Lower leg skin (tissue), 3 donors: Measurements from ENCODE around the gene ULBP2.

ENCODE experiments used
- POLR2A ChIP-seq, 2 donors: fragments of 450-650 bp; IDR thresholded peaks; one replicate each; pipeline ENCODE4 v1.6.1; 2016 to 2017; ENCODE audit warnings: antibody characterized with exemption in 2 of 2, mild to moderate bottlenecking in 1 of 2, moderate library complexity in 1 of 2
- TF ChIP-seq, protein P1 (sequence below), 3 donors: fragments of 450-650 bp; IDR thresholded peaks; one replicate each; pipeline ENCODE4 v1.5.1; 2016; ENCODE audit warnings: antibody characterized with exemption in 3 of 3, mild to moderate bottlenecking in 3 of 3, moderate library complexity in 2 of 3

DNA sequence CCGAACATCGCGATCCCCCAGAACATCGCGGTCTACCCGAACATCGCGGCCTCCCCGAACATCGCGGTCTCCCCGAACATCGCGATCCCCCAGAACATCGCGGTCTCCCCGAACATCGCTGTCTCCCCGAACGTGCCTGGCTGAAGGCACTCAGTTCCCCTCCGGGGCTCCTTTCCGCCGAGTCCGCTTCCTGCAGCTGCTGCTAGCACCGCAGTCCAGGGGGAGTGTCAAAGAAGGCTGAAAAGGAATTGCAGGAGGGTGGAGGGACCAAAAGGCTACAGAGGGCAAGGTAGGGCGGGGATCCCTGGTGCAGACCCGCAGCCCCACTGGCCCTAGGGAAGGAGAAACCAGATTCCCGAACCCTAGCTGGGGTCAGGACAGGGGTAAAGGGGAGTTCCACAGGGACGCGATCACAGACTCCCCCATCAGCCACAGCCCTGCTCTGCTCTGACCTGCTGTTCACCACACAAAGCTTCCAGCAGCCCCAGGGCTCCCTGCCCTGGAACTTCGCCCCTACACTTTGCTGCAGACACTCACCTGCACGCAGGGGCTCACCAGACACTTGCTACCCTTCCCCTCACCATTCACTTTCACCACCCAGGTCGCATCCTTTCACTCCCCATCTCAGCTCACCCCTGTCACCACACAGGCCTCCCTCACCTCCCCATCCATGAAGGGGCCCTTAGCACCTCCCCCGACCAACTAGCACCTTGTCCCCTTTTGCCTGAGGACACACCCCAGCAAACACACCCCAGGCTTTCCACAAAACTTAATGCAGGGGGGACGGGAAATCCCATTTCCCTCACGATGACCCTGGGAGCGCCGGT lies 23.6 kb downstream of the ULBP2 start:
- TF ChIP-seq, protein P1, sequence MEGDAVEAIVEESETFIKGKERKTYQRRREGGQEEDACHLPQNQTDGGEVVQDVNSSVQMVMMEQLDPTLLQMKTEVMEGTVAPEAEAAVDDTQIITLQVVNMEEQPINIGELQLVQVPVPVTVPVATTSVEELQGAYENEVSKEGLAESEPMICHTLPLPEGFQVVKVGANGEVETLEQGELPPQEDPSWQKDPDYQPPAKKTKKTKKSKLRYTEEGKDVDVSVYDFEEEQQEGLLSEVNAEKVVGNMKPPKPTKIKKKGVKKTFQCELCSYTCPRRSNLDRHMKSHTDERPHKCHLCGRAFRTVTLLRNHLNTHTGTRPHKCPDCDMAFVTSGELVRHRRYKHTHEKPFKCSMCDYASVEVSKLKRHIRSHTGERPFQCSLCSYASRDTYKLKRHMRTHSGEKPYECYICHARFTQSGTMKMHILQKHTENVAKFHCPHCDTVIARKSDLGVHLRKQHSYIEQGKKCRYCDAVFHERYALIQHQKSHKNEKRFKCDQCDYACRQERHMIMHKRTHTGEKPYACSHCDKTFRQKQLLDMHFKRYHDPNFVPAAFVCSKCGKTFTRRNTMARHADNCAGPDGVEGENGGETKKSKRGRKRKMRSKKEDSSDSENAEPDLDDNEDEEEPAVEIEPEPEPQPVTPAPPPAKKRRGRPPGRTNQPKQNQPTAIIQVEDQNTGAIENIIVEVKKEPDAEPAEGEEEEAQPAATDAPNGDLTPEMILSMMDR (IDR thresholded peaks at IDR 0.05) = no peak
- no peak for TF ChIP-seq POLR2A (IDR thresholded peaks at IDR 0.05)
